ENCODE data around the gene PRPF19. TPM values are rescaled to one million over a fixed set of nuclear protein-coding genes. Genes with fewer than 3 reads are reported as not detected.

PRPF19 gene
- polyA plus RNA-seq, 1 of the 3 experiments (the other 2 are of a cell fraction), result 58.9 TPM

- no peak overlapping the region for H3K27ac ChIP-seq (ENCODE audit: low read depth in 2 of 2, low read length in 1 of 2)
- WGBS (ENCODE audit: low lambda C conversion rate), result 82% methylated on average over 8 of the region's 8 CpGs
- H2AFZ ChIP-seq (ENCODE audit: low read depth), result no peak overlapping the region
- no peak for TF ChIP-seq FOSL2 (IDR thresholded peaks at IDR 0.05; ENCODE audit: borderline replicate concordance, low read depth)
- no peak for TF ChIP-seq REST (IDR thresholded peaks at IDR 0.05; ENCODE audit: low read depth, low read length)
- no peak for TF ChIP-seq TCF12 (IDR thresholded peaks at IDR 0.05)
- TF ChIP-seq TAF1 (IDR thresholded peaks at IDR 0.05; ENCODE audit: borderline replicate concordance, low read depth, low read length), result no peak
- no peak for TF ChIP-seq RXRA (IDR thresholded peaks at IDR 0.05; ENCODE audit: borderline replicate concordance, low read depth)
- no peak for TF ChIP-seq FOXM1 (IDR thresholded peaks at IDR 0.05; ENCODE audit: low read depth)
- no peaks in the 10 kb centered on the region for H3K79me2 ChIP-seq (ENCODE audit: insufficient read depth)
- H3K9ac ChIP-seq, result no peak overlapping the region
- H3K9me2 ChIP-seq, result no peaks in the 10 kb centered on the region
- no peak for DNase-seq
- H3K4me1 ChIP-seq (ENCODE audit: control insufficient read depth in 1 of 2, insufficient read depth in 2 of 2, low read depth in 1 of 2, low read length in 1 of 2), result no peaks in the 10 kb centered on the region
- ChIA-PET POLR2A (no interaction called here), CTCF (no interaction called here)
- H3F3A ChIP-seq (replicated peaks; ENCODE audit: insufficient read depth), result no peaks in the 10 kb centered on the region
- H4K20me1 ChIP-seq (ENCODE audit: insufficient read depth), result no peaks in the 10 kb centered on the region
- no peak overlapping the region for H3K4me2 ChIP-seq
- H3K4me3 ChIP-seq (ENCODE audit: low read depth in 2 of 2, low read length in 1 of 2), result no peak overlapping the region
- H3K27me3 ChIP-seq (ENCODE audit: insufficient read depth), result no peaks in the 10 kb centered on the region
- no peaks in the 10 kb centered on the region for H3K9me3 ChIP-seq
- H3K36me3 ChIP-seq (replicated peaks in 1 of 2; ENCODE audit: control insufficient read depth in 1 of 2, insufficient read depth in 2 of 2, low read length in 1 of 2), result no peaks in the 10 kb centered on the region
These were observed 45.2 kb upstream of the PRPF19 start for GRCh38 chr11:60951606-60951903.

- Histone ChIP-seq H3K36me3 (replicated peaks in 1 of 2; ENCODE audit: control insufficient read depth in 1 of 2, insufficient read depth in 2 of 2, low read length in 1 of 2) (no peaks in the 10 kb centered on the region), H3K4me3 (ENCODE audit: low read depth in 2 of 2, low read length in 1 of 2) (no peak overlapping the region), H3K9me2 (no peaks in the 10 kb centered on the region), H2AFZ (ENCODE audit: low read depth) (no peak overlapping the region), H3K27ac (ENCODE audit: low read depth in 2 of 2, low read length in 1 of 2) (no peak overlapping the region), H4K20me1 (ENCODE audit: insufficient read depth) (no peaks in the 10 kb centered on the region), H3K9ac (no peak overlapping the region), H3F3A (replicated peaks; ENCODE audit: insufficient read depth) (no peaks in the 10 kb centered on the region), H3K4me2 (no peak overlapping the region), H3K79me2 (ENCODE audit: insufficient read depth) (no peaks in the 10 kb centered on the region), H3K4me1 (ENCODE audit: control insufficient read depth in 1 of 2, insufficient read depth in 2 of 2, low read depth in 1 of 2, low read length in 1 of 2) (no peaks in the 10 kb centered on the region), H3K27me3 (ENCODE audit: insufficient read depth) (no peaks in the 10 kb centered on the region), H3K9me3 (no peaks in the 10 kb centered on the region)
- no peak for DNase-seq
- ChIA-PET CTCF (interaction anchor here (1.3 kb wide), 1 partner anchor 9 kb away, joined by 4 read pairs; no protein-coding TSS in a partner anchor), POLR2A (no interaction called here)
- 84% methylated on average over 58 of the region's 86 CpGs for WGBS (ENCODE audit: low lambda C conversion rate)
- TF ChIP-seq MEF2A (IDR thresholded peaks at IDR 0.05; ENCODE audit: borderline replicate concordance, low read depth) (no peak), NRF1 (IDR thresholded peaks at IDR 0.05; ENCODE audit: low read depth, low read length) (no peak), FOXJ3 (CRISPR knock-in tag; IDR thresholded peaks at IDR 0.05) (no peak), MAX (IDR thresholded peaks at IDR 0.05; ENCODE audit: low read depth) (no peak), POLR2AphosphoS5 (IDR thresholded peaks at IDR 0.05; ENCODE audit: low read depth, low read length) (no peak), NFIC (IDR thresholded peaks at IDR 0.05; ENCODE audit: borderline replicate concordance) (no peak), FOXM1 (IDR thresholded peaks at IDR 0.05; ENCODE audit: low read depth) (no peak), TAF1 (IDR thresholded peaks at IDR 0.05; ENCODE audit: borderline replicate concordance, low read depth, low read length) (no peak), PBX3 (IDR thresholded peaks at IDR 0.05) (no peak), MXI1 (IDR thresholded peaks at IDR 0.05; ENCODE audit: low read depth, low read length) (no peak), JUND (IDR thresholded peaks at IDR 0.05) (no peak)
These were observed 44.7 kb upstream of the PRPF19 start for GRCh38 chr11:60950933-60951605.
